IMR-90 (cell line): ENCODE measurements around the gene PNKP. TPM values are rescaled to one million over a fixed set of nuclear protein-coding genes. Genes with fewer than 3 reads are reported as not detected.

Experiments
- ATAC-seq: fragments of 200-7000 bp; cut with Tn5 transposase; 2 replicates; pipeline ENCODE4 v1.9.1; 2020; ENCODE audit warnings: low read depth, mild to moderate bottlenecking, moderate library complexity
- BruUV-seq: library from RNA; stranded (reverse); fragments of 400-500 nt; replicated peaks from 2 replicates; lab custom pipeline; 2021; lab: Mats Ljungman, UMichigan
- CTCF ChIA-PET: fragments of 300-600 bp; formaldehyde crosslinking; extraction: SDS; loops from one replicate; lab custom pipeline; 2021; ENCODE audit warnings: antibody characterized with exemption; lab: Yijun Ruan, JAX
- POLR2A ChIA-PET: fragments of 300-600 bp; sonication (Branson Sonifier 250); formaldehyde crosslinking; loops from one replicate; lab custom pipeline; 2022; ENCODE audit warnings: antibody characterized with exemption; ENCODE audit not compliant: unreplicated experiment; lab: Charles Lee
- DNase-seq: peaks from one replicate; pipeline ENCODE4 v3.0.0; 2013
- H2AFZ ChIP-seq: replicated peaks from 2 replicates; pipeline ENCODE3; 2013; ENCODE audit warnings: low read length, mild to moderate bottlenecking; ENCODE audit not compliant: poor library complexity
- H2AK5ac ChIP-seq: 2 replicates; pipeline ENCODE4 v1.6.1; 2013; ENCODE audit warnings: low read depth, low read length, inconsistent platforms
- H2AK9ac ChIP-seq: replicated peaks from 2 replicates; pipeline ENCODE3; 2013; ENCODE audit warnings: mild to moderate bottlenecking, low read depth, low read length, moderate library complexity; ENCODE audit not compliant: poor library complexity
- H2BK120ac ChIP-seq: 2 replicates; pipeline ENCODE4 v1.6.1; 2013; ENCODE audit warnings: low read depth, low read length, inconsistent platforms
- H2BK15ac ChIP-seq: 3 replicates; pipeline ENCODE4 v1.6.1; 2013; ENCODE audit warnings: low read depth, low read length, inconsistent platforms
- H2BK20ac ChIP-seq: 2 replicates; pipeline ENCODE4 v1.6.1; 2013; ENCODE audit warnings: low read depth, mild to moderate bottlenecking, inconsistent platforms, low read length, moderate library complexity
- H2BK5ac ChIP-seq: 2 replicates; pipeline ENCODE4 v1.6.1; 2013; ENCODE audit warnings: mild to moderate bottlenecking, low read depth, low read length, inconsistent platforms; ENCODE audit not compliant: poor library complexity, severe bottlenecking
- H3K14ac ChIP-seq: replicated peaks from 2 replicates; pipeline ENCODE4 v1.6.1; 2013; ENCODE audit warnings: low read depth, low read length, inconsistent platforms
- H3K18ac ChIP-seq: 2 replicates; pipeline ENCODE4 v1.6.1; 2013; ENCODE audit warnings: low read depth, low read length, control low read depth
- H3K23ac ChIP-seq: 2 replicates; pipeline ENCODE4 v1.6.1; 2013; ENCODE audit warnings: low read depth, low read length, inconsistent platforms
- H3K27ac ChIP-seq: 2 replicates; pipeline ENCODE4 v1.5.1; 2013; ENCODE audit warnings: mild to moderate bottlenecking, control low read depth, low read length; ENCODE audit not compliant: insufficient read depth
- H3K27me3 ChIP-seq: 2 replicates; pipeline ENCODE4 v1.6.1; 2013; ENCODE audit warnings: low read length; ENCODE audit not compliant: control insufficient read depth, insufficient read depth
- H3K36me3 ChIP-seq: 2 replicates; pipeline ENCODE4 v1.6.1; 2013; ENCODE audit warnings: low read length, mixed read lengths; ENCODE audit not compliant: control insufficient read depth, insufficient read depth
- H3K4ac ChIP-seq: 2 replicates; pipeline ENCODE4 v1.6.1; 2013; ENCODE audit warnings: low read depth, low read length, inconsistent platforms
- H3K4me1 ChIP-seq: 2 replicates; pipeline ENCODE4 v1.6.1; 2013; ENCODE audit warnings: low read length, mixed read lengths; ENCODE audit not compliant: control insufficient read depth, insufficient read depth
- H3K4me2 ChIP-seq: 2 replicates; pipeline ENCODE4 v1.6.1; 2013; ENCODE audit warnings: low read depth, mild to moderate bottlenecking, control low read depth, low read length, moderate library complexity
- H3K4me3 ChIP-seq: 2 replicates; pipeline ENCODE4 v1.5.1; 2013; ENCODE audit warnings: low read depth, mild to moderate bottlenecking, control low read depth, low read length, moderate library complexity; ENCODE audit not compliant: insufficient read depth
- H3K56ac ChIP-seq: 2 replicates; pipeline ENCODE4 v1.6.1; 2013; ENCODE audit warnings: low read length, inconsistent platforms; ENCODE audit not compliant: insufficient read depth; ENCODE audit errors: extremely low read depth
- H3K79me1 ChIP-seq, 2 experiments: 2 replicates each; pipeline ENCODE4 v1.6.1; 2013; ENCODE audit warnings: low read length in 2 of 2, inconsistent platforms in 1 of 2, low read depth in 1 of 2
- H3K9ac ChIP-seq: 2 replicates; pipeline ENCODE4 v1.6.1; 2013; ENCODE audit warnings: low read depth, low read length, control low read depth
- H3K9me1 ChIP-seq: 2 replicates; pipeline ENCODE4 v1.6.1; 2013; ENCODE audit warnings: low read length, inconsistent platforms; ENCODE audit not compliant: insufficient read depth
- H3K9me3 ChIP-seq: 2 replicates; pipeline ENCODE4 v1.6.1; 2013; ENCODE audit warnings: low read length; ENCODE audit not compliant: control insufficient read depth, insufficient read depth
- H4K20me1 ChIP-seq: 2 replicates; pipeline ENCODE4 v1.6.1; 2013; ENCODE audit warnings: low read length, inconsistent platforms; ENCODE audit not compliant: insufficient read depth
- H4K5ac ChIP-seq: 2 replicates; pipeline ENCODE4 v1.6.1; 2013; ENCODE audit warnings: mild to moderate bottlenecking, low read depth, low read length, control low read depth
- H4K8ac ChIP-seq, 2 experiments: 2 replicates each; pipeline ENCODE4 v1.6.1; 2013; ENCODE audit warnings: low read depth in 2 of 2, low read length in 2 of 2, control low read depth in 1 of 2, inconsistent platforms in 1 of 2
- H4K91ac ChIP-seq: 2 replicates; pipeline ENCODE4 v1.6.1; 2013; ENCODE audit warnings: low read depth, low read length, inconsistent platforms; ENCODE audit not compliant: insufficient read depth
- CEBPB ChIP-seq: IDR thresholded peaks from 2 replicates; pipeline ENCODE4 v1.6.1; 2012; ENCODE audit warnings: low read depth, low read length, improper control_type of control experiment
- CHD1 ChIP-seq: IDR thresholded peaks from 2 replicates; pipeline ENCODE4 v1.6.1; 2012; ENCODE audit warnings: low read depth, low read length, improper control_type of control experiment
- FOS ChIP-seq: fragments of 150-350 bp; IDR thresholded peaks from 2 replicates; pipeline ENCODE4 v1.6.1; 2016; ENCODE audit warnings: low read depth, low read length
- MAZ ChIP-seq: IDR thresholded peaks from 2 replicates; pipeline ENCODE4 v1.6.1; 2012; ENCODE audit warnings: low read depth, mild to moderate bottlenecking, low read length, improper control_type of control experiment, moderate library complexity, borderline replicate concordance
- MXI1 ChIP-seq: IDR thresholded peaks from 2 replicates; pipeline ENCODE4 v1.6.1; 2012; ENCODE audit warnings: low read depth, mild to moderate bottlenecking, low read length, moderate library complexity, borderline replicate concordance
- NFE2L2 ChIP-seq: fragments of 150-350 bp; IDR thresholded peaks from 2 replicates; pipeline ENCODE4 v1.6.1; 2016; ENCODE audit warnings: low read depth, mild to moderate bottlenecking, low read length
- RAD21 ChIP-seq: IDR thresholded peaks from 2 replicates; pipeline ENCODE4 v1.6.1; 2012; ENCODE audit warnings: low read length, improper control_type of control experiment
- RFX5 ChIP-seq: IDR thresholded peaks from 2 replicates; pipeline ENCODE4 v1.8.0; 2012; ENCODE audit warnings: low read depth, mild to moderate bottlenecking, low read length, moderate library complexity
- WGBS, 2 experiments: methylation state at CpG; one replicate each; pipeline versions ENCODE4 v1.1.5 to v1.1.7; 2013; ENCODE audit warnings: missing lambda C conversion rate in 2 of 2; ENCODE audit not compliant: insufficient read length in 1 of 2; ENCODE audit errors: extremely low coverage in 2 of 2; 5-methylcytosine and 5-hydroxymethylcytosine counted together
- dilution Hi-C: fragments of 300-500 bp; cut with HindIII; formaldehyde crosslinking; loops from one replicate; pipeline ENCODE4 v1.14.3; 2018; ENCODE audit warnings: low sequenced_read_pairs; ENCODE audit not compliant: unreplicated experiment
- in situ Hi-C: fragments of 300-500 bp; cut with MboI; formaldehyde crosslinking; loops from 3 replicates; pipeline ENCODE4 v1.14.3; 2019; ENCODE audit warnings: low sequenced_read_pairs, inconsistent platforms, mixed read lengths
- intact Hi-C: fragments of 100-400 bp; cut with micrococcal nuclease; formaldehyde crosslinking; loops from 2 replicates; pipeline ENCODE4 v1.10.0; 2022
- polyA plus RNA-seq, 3 experiments: library from polyadenylated mRNA; depleted of rRNA; stranded (reverse); fragments of >200 nt; gene quantifications; 2 replicates each; pipeline ENCODE4 v1.2.3, GENCODE V29; 2012; ENCODE audit warnings: low replicate concordance in 1 of 3
- total RNA-seq: library from RNA; depleted of rRNA; stranded (reverse); fragments of >200 nt; gene quantifications from 2 replicates; pipeline ENCODE4 v1.2.3, GENCODE V29; 2012

PNKP gene
- total and polyA plus RNA-seq, 2 of the 4 experiments (the other 2 are of a cell fraction): 14.2 to 25.0 TPM

GRCh38 chr19:49880162-49880869 lies 12.9 kb upstream of the PNKP start:
- no peaks in the 10 kb centered on the region for H3K27me3 ChIP-seq
- H3K36me3 ChIP-seq: peaks cover 53% of the 10 kb centered on the region
- ATAC-seq (no peak), DNase-seq (no peak)
- no peak overlapping the region for H3K4me3 ChIP-seq
- dilution Hi-C loops (no loop called here), intact Hi-C loops (no loop called here), in situ Hi-C loops (no loop called here)
- no peak overlapping the region for H4K5ac ChIP-seq
- WGBS, 2 experiments: 100% methylated on average over 2 of the region's 10 CpGs; no CpG with 5 or more reads in 1 of the 2 experiments
- no peak overlapping the region for H3K4me2 ChIP-seq
- POLR2A ChIA-PET: no interaction called here
- no peak overlapping the region for H2AK9ac ChIP-seq
- no peak overlapping the region for H3K27ac ChIP-seq
- H3K4ac ChIP-seq: no peak overlapping the region
- no peak overlapping the region for H3K23ac ChIP-seq
- H3K14ac ChIP-seq: no peak overlapping the region
- H3K79me1 ChIP-seq: peaks cover 18 to 39% of the 10 kb centered on the region in 2 experiments
- no peak overlapping the region for H4K8ac ChIP-seq
- H3K4me1 ChIP-seq: peaks cover 6% of the 10 kb centered on the region
- peaks cover 6% of the 10 kb centered on the region; the same call in 1 of the 2 replicates for H3K9me3 ChIP-seq
- no peak overlapping the region for H2BK20ac ChIP-seq
- H3K9ac ChIP-seq: no peak overlapping the region
- H2BK15ac ChIP-seq: no peak overlapping the region
- H3K56ac ChIP-seq: no peak overlapping the region
- no peak overlapping the region for H2BK120ac ChIP-seq
- H4K20me1 ChIP-seq: no peaks in the 10 kb centered on the region; the same call in 1 of the 2 replicates
- no peak overlapping the region for H2AFZ ChIP-seq
- no TSS peak for BruUV-seq
- CTCF ChIA-PET: no interaction called here
- H2BK5ac ChIP-seq: no peak overlapping the region
- TF ChIP-seq RAD21: no peak
- no peak for TF ChIP-seq RFX5
- no peak for TF ChIP-seq CEBPB
- no peak for TF ChIP-seq FOS
- no peak for TF ChIP-seq MXI1
- TF ChIP-seq MAZ: no peak
- no peak for TF ChIP-seq NFE2L2
- no peak for TF ChIP-seq CHD1
- no peak overlapping the region for H2AK5ac ChIP-seq
- H3K9me1 ChIP-seq: peaks cover 8% of the 10 kb centered on the region
- no peak overlapping the region for H3K18ac ChIP-seq
- H4K91ac ChIP-seq: no peak overlapping the region
